Endothelial cell of umbilical vein (primary cell): ENCODE measurements around the gene PPP4C. TPM values are rescaled to one million over a fixed set of nuclear protein-coding genes. Genes with fewer than 3 reads are reported as not detected.

Source experiments
- BruUV-seq: library from RNA; stranded (reverse); fragments of 400-500 nt; replicated peaks from 2 replicates; lab custom pipeline; 2021; lab: Mats Ljungman, UMichigan
- CTCF ChIA-PET: fragments of 300-600, 350-600 bp; sonication (Branson Sonifier 250); formaldehyde crosslinking; loops from one replicate; lab custom pipeline; 2021; ENCODE audit warnings: antibody characterized with exemption, inconsistent platforms; lab: Charles Lee
- POLR2A ChIA-PET: fragments of 300-600, 350-600 bp; sonication (Branson Sonifier 250); formaldehyde crosslinking; loops from one replicate; lab custom pipeline; 2021; ENCODE audit warnings: antibody characterized with exemption, inconsistent platforms; lab: Charles Lee
- DNase-seq: peaks from one replicate; pipeline ENCODE4 v3.0.0-alpha.2; 2011; ENCODE audit warnings: low read depth, low spot score
- FAIRE-seq: peaks from 2 replicates; lab custom pipeline; 2011; peaks lifted over from hg19 to GRCh38; lab: Jason Lieb, UNC
- H2AFZ ChIP-seq: 2 replicates; pipeline ENCODE4 v1.6.0; 2012; ENCODE audit warnings: low read depth, low read length, control low read depth, inconsistent platforms
- H3K27ac ChIP-seq: 2 replicates; pipeline ENCODE4 v1.5.1; 2011; ENCODE audit warnings: low read depth, mild to moderate bottlenecking, control low read depth, low read length, moderate library complexity; ENCODE audit not compliant: insufficient read depth
- H3K27me3 ChIP-seq, 2 experiments: 2 replicates each; pipeline versions ENCODE4 v1.6.0 to v1.6.1; 2011; ENCODE audit warnings: low read length in 2 of 2, mixed read lengths in 1 of 2; ENCODE audit not compliant: control insufficient read depth in 2 of 2, insufficient read depth in 2 of 2
- H3K36me3 ChIP-seq, 2 experiments: 2 replicates in 1 of 2; 3 replicates in 1 of 2; pipeline ENCODE4 v1.5.1; 2011; ENCODE audit warnings: low read length in 2 of 2, mild to moderate bottlenecking in 1 of 2, moderate library complexity in 1 of 2; ENCODE audit not compliant: control insufficient read depth in 2 of 2, insufficient read depth in 2 of 2; ENCODE audit errors: extremely low read depth in 1 of 2
- H3K4me1 ChIP-seq: 3 replicates; pipeline ENCODE4 v1.5.1; 2011; ENCODE audit warnings: mild to moderate bottlenecking, low read length; ENCODE audit not compliant: control insufficient read depth, insufficient read depth; ENCODE audit errors: extremely low read depth
- H3K4me2 ChIP-seq: 2 replicates; pipeline ENCODE4 v1.6.1; 2011; ENCODE audit warnings: low read length, control low read depth, mixed read lengths; ENCODE audit not compliant: insufficient read depth
- H3K4me3 ChIP-seq, 3 experiments: fragments of 200-600 bp in 1 of 3; sonication (generic), shearing (Covaris generic) in 1 of 3; replicated peaks in 1 of 3; 2 replicates each; pipeline ENCODE4 v1.5.1; 2011 to 2016; ENCODE audit warnings: control low read depth in 3 of 3, low read length in 3 of 3, mild to moderate bottlenecking in 2 of 3, inconsistent platforms in 1 of 3, low read depth in 1 of 3, moderate library complexity in 1 of 3; ENCODE audit not compliant: insufficient read depth in 1 of 3
- H3K79me2 ChIP-seq: 2 replicates; pipeline ENCODE4 v1.6.0; 2012; ENCODE audit warnings: low read length, inconsistent platforms; ENCODE audit not compliant: control insufficient read depth, insufficient read depth
- H3K9ac ChIP-seq: replicated peaks from 2 replicates; pipeline ENCODE3; 2011; ENCODE audit warnings: low read length, control low read depth; ENCODE audit not compliant: insufficient read depth; ENCODE audit errors: extremely low read depth
- H3K9me1 ChIP-seq: replicated peaks from 3 replicates; pipeline ENCODE4 v1.6.0; 2011; ENCODE audit warnings: mild to moderate bottlenecking, low read length; ENCODE audit not compliant: control insufficient read depth, insufficient read depth; ENCODE audit errors: extremely low read depth
- H3K9me3 ChIP-seq: replicated peaks from 2 replicates; pipeline ENCODE4 v1.5.1; 2012; ENCODE audit warnings: low read length, inconsistent platforms; ENCODE audit not compliant: control insufficient read depth, insufficient read depth
- H4K20me1 ChIP-seq: replicated peaks from 2 replicates; pipeline ENCODE3; 2011; ENCODE audit warnings: mild to moderate bottlenecking, low read length; ENCODE audit not compliant: control insufficient read depth, insufficient read depth; ENCODE audit errors: extremely low read depth
- CTCF ChIP-seq, 2 donors: IDR thresholded peaks; 1 replicate in 1 of 2; 2 replicates in 1 of 2; pipeline ENCODE4 v1.5.1; 2011; ENCODE audit warnings: low read length in 2 of 2, mild to moderate bottlenecking in 2 of 2, moderate library complexity in 2 of 2, control low read depth in 1 of 2, inconsistent platforms in 1 of 2, low read depth in 1 of 2; ENCODE audit not compliant: insufficient read depth in 1 of 2; ENCODE audit errors: extremely low read depth in 1 of 2
- EZH2 ChIP-seq: IDR thresholded peaks from 2 replicates; pipeline ENCODE4 v1.6.1; 2012; ENCODE audit warnings: borderline replicate concordance, low read depth, mild to moderate bottlenecking, moderate library complexity, low read length, inconsistent platforms; ENCODE audit not compliant: severe bottlenecking
- FOS ChIP-seq: IDR thresholded peaks from 2 replicates; pipeline ENCODE4 v1.6.1; 2011; ENCODE audit warnings: mild to moderate bottlenecking, low read length, moderate library complexity, borderline replicate concordance; ENCODE audit not compliant: insufficient read depth
- GATA2 ChIP-seq: IDR thresholded peaks from 2 replicates; pipeline ENCODE4 v1.7.0; 2011; ENCODE audit warnings: low read depth, mild to moderate bottlenecking, moderate library complexity, mixed read lengths, low read length; ENCODE audit not compliant: insufficient read length, insufficient read depth
- JUN ChIP-seq: IDR thresholded peaks from 2 replicates; pipeline ENCODE4 v1.6.1; 2011; ENCODE audit warnings: borderline replicate concordance, low read depth; ENCODE audit not compliant: insufficient read length, insufficient read depth
- MAX ChIP-seq: IDR thresholded peaks from 2 replicates; pipeline ENCODE4 v1.6.1; 2011; ENCODE audit not compliant: insufficient read depth, insufficient read length
- MYC ChIP-seq: IDR thresholded peaks from one replicate; pipeline ENCODE4 v1.6.1; 2011; ENCODE audit warnings: mild to moderate bottlenecking, low read depth, low read length
- POLR2A ChIP-seq: IDR thresholded peaks from 2 replicates; pipeline ENCODE4 v1.6.1; 2012; ENCODE audit warnings: low read depth, mild to moderate bottlenecking, control low read depth, low read length
- POLR2AphosphoS5 ChIP-seq: IDR thresholded peaks from 2 replicates; pipeline ENCODE4 v1.6.1; 2012; ENCODE audit warnings: low read depth, mild to moderate bottlenecking, control low read depth, low read length, moderate library complexity; ENCODE audit not compliant: insufficient read depth
- dilution Hi-C: fragments of 300-500 bp; cut with MboI; formaldehyde crosslinking; loops from one replicate; pipeline ENCODE4 v1.15.0; 2019; ENCODE audit warnings: low sequenced_read_pairs; ENCODE audit not compliant: extremely low pct_ligation_motif_present
- intact Hi-C: fragments of 100-400 bp; cut with micrococcal nuclease; formaldehyde crosslinking; loops from one replicate; pipeline ENCODE4 v1.10.0; 2022
- polyA plus RNA-seq, 4 experiments: library from polyadenylated mRNA; depleted of rRNA in 3 of 4; stranded (reverse) in 3 of 4; unstranded in 1 of 4; fragments of >200 nt; gene quantifications; 2 replicates each; pipeline versions ENCODE4 v1.2.1 to v1.2.3, GENCODE V29; 2011 to 2012; ENCODE audit warnings: missing spikeins in 1 of 4
- total RNA-seq: library from RNA; stranded (reverse); gene quantifications from 2 replicates; pipeline ENCODE4 v1.2.3, GENCODE V29; 2021

PPP4C gene
- total and polyA plus RNA-seq, 2 donors (not counting 3 experiments of a cell fraction or from before 2014, with no cell fraction given): 167 to 327 TPM

- H3K4me1 ChIP-seq: peaks cover 24% of the 10 kb centered on the region
- no peak overlapping the region for H3K9ac ChIP-seq
- H3K4me2 ChIP-seq: no peak overlapping the region
- H4K20me1 ChIP-seq: no peaks in the 10 kb centered on the region
- peaks cover 48% of the 10 kb centered on the region for H3K79me2 ChIP-seq
- no peak overlapping the region for H3K4me3 ChIP-seq
- DNase-seq: no peak
- no peak overlapping the region for H3K27ac ChIP-seq
- TF ChIP-seq CTCF (IDR thresholded peaks at IDR 0.05; ENCODE audit: extremely low read depth in 1 of 2, insufficient read depth in 1 of 2, low read depth in 1 of 2, low read length in 2 of 2) (no peak), MYC (no peak), FOS (no peak), MAX (no peak)
- no peaks in the 10 kb centered on the region for H3K9me1 ChIP-seq
- intact Hi-C loops: no loop called here
- POLR2A ChIA-PET: no interaction called here
- CTCF ChIA-PET: interaction anchor here (2.6 to 3.5 kb wide), 2 partner anchors 13 kb away, joined by 8 to 23 read pairs; partner anchors contain the start of genes ALDOA and TBX6
- no peak overlapping the region for H2AFZ ChIP-seq
- no peaks in the 10 kb centered on the region for H3K9me3 ChIP-seq
- no peak for FAIRE-seq
- H3K27me3 ChIP-seq: no peaks in the 10 kb centered on the region
- H3K36me3 ChIP-seq: peaks cover 13 to 38% of the 10 kb centered on the region in 2 experiments
- BruUV-seq: no TSS peak
- dilution Hi-C loops: no loop called here
Measured at GRCh38 chr16:30078744-30079143, 3.0 kb downstream of the PPP4C start.

GRCh38 chr16:30079480-30079879, 3.7 kb downstream of the PPP4C start:
- H3K27ac ChIP-seq: no peak overlapping the region
- H4K20me1 ChIP-seq: no peaks in the 10 kb centered on the region
- no peak overlapping the region for H2AFZ ChIP-seq
- FAIRE-seq: no peak
- CTCF ChIA-PET: interaction anchor here (1.2 to 3.5 kb wide), 3 partner anchors 12 to 24 kb away, joined by 3 to 23 read pairs (median 8); partner anchors contain the start of genes ALDOA and TBX6
- H3K9me3 ChIP-seq: no peaks in the 10 kb centered on the region
- peaks cover 48% of the 10 kb centered on the region for H3K79me2 ChIP-seq
- no TSS peak for BruUV-seq
- H3K9me1 ChIP-seq: no peaks in the 10 kb centered on the region
- TF ChIP-seq POLR2A (no peak), CTCF (IDR thresholded peaks at IDR 0.05; ENCODE audit: extremely low read depth in 1 of 2, insufficient read depth in 1 of 2, low read depth in 1 of 2, low read length in 2 of 2) (no peak), POLR2AphosphoS5 (no peak), EZH2 (no peak), FOS (no peak), MYC (no peak), MAX (no peak), GATA2 (no peak), JUN (no peak)
- peaks cover 19 to 45% of the 10 kb centered on the region in 2 experiments for H3K36me3 ChIP-seq
- H3K4me2 ChIP-seq: no peak overlapping the region
- DNase-seq: no peak
- POLR2A ChIA-PET: no interaction called here
- H3K9ac ChIP-seq: no peak overlapping the region
- peaks cover 24% of the 10 kb centered on the region for H3K4me1 ChIP-seq
- H3K27me3 ChIP-seq: no peaks in the 10 kb centered on the region
- intact Hi-C loops (no loop called here), dilution Hi-C loops (no loop called here)
- H3K4me3 ChIP-seq: no peak overlapping the region
